Measurements from ENCODE around the gene UBQLN4. TPM values are rescaled to one million over a fixed set of nuclear protein-coding genes. Genes with fewer than 3 reads are reported as not detected.

UBQLN4 gene
- polyA plus RNA-seq, 4 donors: 38.3 to 61.2 (median 51.5) TPM

Other genes with a start within 250 kb of the UBQLN4 start
- 10 to 100 TPM; 42.3 to 58.1 (median 47.3) TPM for gene GON4L, start 196.6 kb downstream of the UBQLN4 start, polyA plus RNA-seq (ENCODE audit: insufficient read length in 4 of 4)
- 10 to 100 TPM; 14.3 to 24.3 (median 19.0) TPM for gene SYT11, start 194.2 kb downstream of the UBQLN4 start, polyA plus RNA-seq (ENCODE audit: insufficient read length in 4 of 4)
- 10 to 100 TPM; 28.8 to 52.5 (median 47.8) TPM for gene RIT1, start 142.4 kb downstream of the UBQLN4 start, polyA plus RNA-seq (ENCODE audit: insufficient read length in 4 of 4)
- 10 to 100 TPM; 36.0 to 80.9 (median 53.2) TPM for gene KHDC4, start 119.4 kb downstream of the UBQLN4 start, polyA plus RNA-seq (ENCODE audit: insufficient read length in 4 of 4)
- gene RXFP4, start 112.2 kb downstream of the UBQLN4 start, polyA plus RNA-seq (ENCODE audit: insufficient read length in 4 of 4): under 1 TPM in 2 of 4 donors, not detected in 2; 0.13 to 0.14 TPM
- gene ARHGEF2, start 75.3 kb downstream of the UBQLN4 start, polyA plus RNA-seq (ENCODE audit: insufficient read length in 4 of 4): 10 to 100 TPM; 77.1 to 88.9 (median 82.7) TPM
- gene SSR2, start 32.8 kb downstream of the UBQLN4 start, polyA plus RNA-seq (ENCODE audit: insufficient read length in 4 of 4): 100 to 1,000 TPM; 353 to 473 (median 417) TPM
- 10 to 100 TPM; 35.2 to 69.7 (median 51.8) TPM for gene LAMTOR2, start 984 bp upstream of the UBQLN4 start, polyA plus RNA-seq (ENCODE audit: insufficient read length in 4 of 4)
- gene RAB25, start 7.4 kb upstream of the UBQLN4 start, polyA plus RNA-seq (ENCODE audit: insufficient read length in 4 of 4): 10 to 100 TPM in 3 of 4 donors, 1 to 10 TPM in 1; 1.7 to 66.2 (median 52.7) TPM
- 10 to 100 TPM; 40.9 to 46.9 (median 45.0) TPM for gene MEX3A, start 28.7 kb upstream of the UBQLN4 start, polyA plus RNA-seq (ENCODE audit: insufficient read length in 4 of 4)
- 100 to 1,000 TPM in 2 of 4 donors, 10 to 100 TPM in 2; 94.5 to 161 (median 104) TPM for gene LMNA, start 60.9 kb upstream of the UBQLN4 start, polyA plus RNA-seq (ENCODE audit: insufficient read length in 4 of 4)
- 10 to 100 TPM in 3 of 4 donors, 1 to 10 TPM in 1; 2.5 to 26.8 (median 22.4) TPM for gene SEMA4A, start 99.8 kb upstream of the UBQLN4 start, polyA plus RNA-seq (ENCODE audit: insufficient read length in 4 of 4)
- gene SLC25A44, start 140.3 kb upstream of the UBQLN4 start, polyA plus RNA-seq (ENCODE audit: insufficient read length in 4 of 4): 10 to 100 TPM; 16.6 to 30.5 (median 27.7) TPM
- 100 to 1,000 TPM in 1 of 4 donors, 10 to 100 TPM in 3; 48.8 to 110 (median 80.0) TPM for gene PMF1, start 159.2 kb upstream of the UBQLN4 start, polyA plus RNA-seq (ENCODE audit: insufficient read length in 4 of 4)
- 1 to 10 TPM; 1.3 to 7.4 (median 1.9) TPM for gene BGLAP, start 188.4 kb upstream of the UBQLN4 start, polyA plus RNA-seq (ENCODE audit: insufficient read length in 4 of 4)
- 1 to 10 TPM; 2.4 to 6.8 (median 4.0) TPM for gene PAQR6, start 194.3 kb upstream of the UBQLN4 start, polyA plus RNA-seq (ENCODE audit: insufficient read length in 4 of 4)
- gene SMG5, start 229.0 kb upstream of the UBQLN4 start, polyA plus RNA-seq (ENCODE audit: insufficient read length in 4 of 4): 10 to 100 TPM; 34.1 to 70.1 (median 56.0) TPM
- 1 to 10 TPM; 4.1 to 9.2 (median 6.1) TPM for gene TMEM79, start 230.5 kb upstream of the UBQLN4 start, polyA plus RNA-seq (ENCODE audit: insufficient read length in 4 of 4)
- gene GLMP, start 241.9 kb upstream of the UBQLN4 start, polyA plus RNA-seq (ENCODE audit: insufficient read length in 4 of 4): 10 to 100 TPM; 53.7 to 66.3 (median 63.0) TPM
- gene VHLL, start 245.5 kb upstream of the UBQLN4 start, polyA plus RNA-seq (ENCODE audit: insufficient read length in 4 of 4): not detected